SKM-1 treated with dmso at 0.1 percent for 144 hours (cell line): Measurements from ENCODE around the gene SPOCK3.
"Not testable (repeated sequence)": the region's sequence is repeated elsewhere in the genome, so short reads cannot be mapped to it uniquely, and the experiment has no call there.

Source experiments
- DNase-seq: peaks from one replicate; lab custom pipeline; 2025; ENCODE audit not compliant: unreplicated experiment; lab: John Stamatoyannopoulos, UW

The SPOCK3 gene

GRCh38 chr4:167234316-167234881 is at the start of gene SPOCK3:
Gene SPOCK3, minus strand, starts transcription at chr4:167234494.
- no peak for DNase-seq

- DNase-seq, result no peak
Measured at GRCh38 chr4:167282171-167282864, 48.0 kb upstream of the SPOCK3 start.

- DNase-seq, result not testable (repeated sequence)
Measured at GRCh38 chr4:167281545-167281944, 47.3 kb upstream of the SPOCK3 start.

GRCh38 chr4:167274351-167274750 is 40.1 kb upstream of the SPOCK3 start:
- DNase-seq, result no peak

GRCh38 chr4:167265231-167265630 is 30.9 kb upstream of the SPOCK3 start:
- DNase-seq, result no peak

GRCh38 chr4:167248271-167248670 is 14.0 kb upstream of the SPOCK3 start:
- no peak for DNase-seq

- no peak for DNase-seq
Measured at GRCh38 chr4:167239627-167240026, 5.3 kb upstream of the SPOCK3 start.

- no peak for DNase-seq
Measured at GRCh38 chr4:167238226-167238625, 3.9 kb upstream of the SPOCK3 start.

- DNase-seq, result peak; percentile 11
Measured at GRCh38 chr4:167233685-167234315, 494 bp downstream of the SPOCK3 start.

GRCh38 chr4:167232805-167233684 is 1.2 kb downstream of the SPOCK3 start:
- no peak for DNase-seq

- DNase-seq, result no peak
Measured at GRCh38 chr4:167230744-167231143, 3.5 kb downstream of the SPOCK3 start.

- DNase-seq, result peak; percentile 64
Measured at GRCh38 chr4:167222099-167222498, 12.2 kb downstream of the SPOCK3 start.

- no peak for DNase-seq
Measured at GRCh38 chr4:167221084-167221483, 13.2 kb downstream of the SPOCK3 start.

GRCh38 chr4:167218022-167218608 is 16.2 kb downstream of the SPOCK3 start:
- no peak for DNase-seq

GRCh38 chr4:167216783-167217182 is 17.5 kb downstream of the SPOCK3 start:
- DNase-seq, result no peak

- no peak for DNase-seq
Measured at GRCh38 chr4:167210166-167210565, 24.1 kb downstream of the SPOCK3 start.

- no peak for DNase-seq
Measured at GRCh38 chr4:167196344-167197012, 37.8 kb downstream of the SPOCK3 start.

- DNase-seq, result no peak
Measured at GRCh38 chr4:167190379-167190778, 43.9 kb downstream of the SPOCK3 start.

GRCh38 chr4:167185465-167185864 is 48.8 kb downstream of the SPOCK3 start:
- no peak for DNase-seq

- no peak for DNase-seq
Measured at GRCh38 chr4:167183036-167183435, 51.3 kb downstream of the SPOCK3 start.

- DNase-seq, result no peak
Measured at GRCh38 chr4:167177925-167178324, 56.4 kb downstream of the SPOCK3 start.
